ENCODE results near the gene PBX1. TPM values are rescaled to one million over a fixed set of nuclear protein-coding genes. Genes with fewer than 3 reads are reported as not detected.

PBX1 gene
- polyA plus RNA-seq, 3 donors, result 0.07 TPM; not detected in 2

DNA sequence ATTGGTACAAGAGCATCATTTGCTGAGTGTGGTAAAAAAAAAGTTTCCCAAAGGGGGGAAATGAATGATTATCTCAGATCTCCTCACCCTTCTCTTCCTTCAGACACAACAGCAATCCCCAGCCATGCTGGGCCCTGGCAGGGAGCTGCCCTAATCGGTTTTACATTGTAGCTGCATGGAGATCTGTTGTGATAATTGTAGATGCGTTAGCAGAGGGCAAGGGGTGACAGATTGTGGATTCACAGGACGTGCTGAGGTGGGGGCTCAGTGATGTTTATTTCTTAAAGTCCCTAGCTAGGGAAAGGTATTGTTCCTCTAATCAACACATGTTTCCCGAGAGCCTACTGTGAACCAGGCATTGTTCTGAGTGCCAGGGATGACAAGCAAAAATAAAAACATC, 304.1 kb downstream of the PBX1 start:
- peaks cover 0 to 11% (median 3%) of the 10 kb centered on the region in 7 donors for H3K9me3 Mint-ChIP-seq
- 100% methylated on average over 1 of the region's 4 CpGs for WGBS (ENCODE audit: insufficient coverage)
- Histone ChIP-seq H3K27me3 (ENCODE audit: control insufficient read depth in 2 of 2, insufficient read depth in 2 of 2, low read length in 2 of 2) (no peaks in the 10 kb centered on the region), H3K9me3 (replicated peaks in 1 of 2; ENCODE audit: control insufficient read depth in 1 of 2, insufficient read depth in 1 of 2, low read length in 2 of 2) (no peaks in the 10 kb centered on the region), H3K27ac (ENCODE audit: low read depth in 1 of 2, low read length in 2 of 2) (no peak overlapping the region), H3K9ac (ENCODE audit: insufficient read depth, low read length, poor library complexity, severe bottlenecking) (no peak overlapping the region), H3K4me1 (ENCODE audit: control insufficient read depth in 1 of 2, insufficient read depth in 2 of 2, low read length in 2 of 2) (no peaks in the 10 kb centered on the region), H4K20me1 (ENCODE audit: insufficient read depth, low read length) (no peaks in the 10 kb centered on the region), H3K4me3 (replicated peaks in 1 of 3; ENCODE audit: low read depth in 2 of 3, low read length in 3 of 3) (no peak overlapping the region), H3K4me2 (replicated peaks; ENCODE audit: extremely low read depth, low read length, poor library complexity, severe bottlenecking) (no peak overlapping the region), H3K79me2 (ENCODE audit: insufficient read depth, low read length) (no peaks in the 10 kb centered on the region), H2AFZ (ENCODE audit: insufficient read depth, low read depth, low read length, poor library complexity, severe bottlenecking) (no peak overlapping the region), H3K36me3 (replicated peaks in 1 of 2; ENCODE audit: control insufficient read depth in 1 of 2, insufficient read depth in 2 of 2, low read length in 2 of 2) (no peaks in the 10 kb centered on the region)
- intact Hi-C loops (cut with micrococcal nuclease), result no loop called here
- no peak for DNase-seq
- no peaks in the 10 kb centered on the region for H3K4me1 Mint-ChIP-seq
- TF ChIP-seq, protein P1, sequence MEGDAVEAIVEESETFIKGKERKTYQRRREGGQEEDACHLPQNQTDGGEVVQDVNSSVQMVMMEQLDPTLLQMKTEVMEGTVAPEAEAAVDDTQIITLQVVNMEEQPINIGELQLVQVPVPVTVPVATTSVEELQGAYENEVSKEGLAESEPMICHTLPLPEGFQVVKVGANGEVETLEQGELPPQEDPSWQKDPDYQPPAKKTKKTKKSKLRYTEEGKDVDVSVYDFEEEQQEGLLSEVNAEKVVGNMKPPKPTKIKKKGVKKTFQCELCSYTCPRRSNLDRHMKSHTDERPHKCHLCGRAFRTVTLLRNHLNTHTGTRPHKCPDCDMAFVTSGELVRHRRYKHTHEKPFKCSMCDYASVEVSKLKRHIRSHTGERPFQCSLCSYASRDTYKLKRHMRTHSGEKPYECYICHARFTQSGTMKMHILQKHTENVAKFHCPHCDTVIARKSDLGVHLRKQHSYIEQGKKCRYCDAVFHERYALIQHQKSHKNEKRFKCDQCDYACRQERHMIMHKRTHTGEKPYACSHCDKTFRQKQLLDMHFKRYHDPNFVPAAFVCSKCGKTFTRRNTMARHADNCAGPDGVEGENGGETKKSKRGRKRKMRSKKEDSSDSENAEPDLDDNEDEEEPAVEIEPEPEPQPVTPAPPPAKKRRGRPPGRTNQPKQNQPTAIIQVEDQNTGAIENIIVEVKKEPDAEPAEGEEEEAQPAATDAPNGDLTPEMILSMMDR (IDR thresholded peaks at IDR 0.05), result no peak
- H3K27me3 Mint-ChIP-seq (ENCODE audit: low read depth in 3 of 3), result peaks cover 0 to 1% (median 0%) of the 10 kb centered on the region in 3 donors
- H3K36me3 Mint-ChIP-seq, result no peaks in the 10 kb centered on the region
- no peak overlapping the region for H3K4me3 Mint-ChIP-seq
- no peak overlapping the region for H3K27ac Mint-ChIP-seq

DNA sequence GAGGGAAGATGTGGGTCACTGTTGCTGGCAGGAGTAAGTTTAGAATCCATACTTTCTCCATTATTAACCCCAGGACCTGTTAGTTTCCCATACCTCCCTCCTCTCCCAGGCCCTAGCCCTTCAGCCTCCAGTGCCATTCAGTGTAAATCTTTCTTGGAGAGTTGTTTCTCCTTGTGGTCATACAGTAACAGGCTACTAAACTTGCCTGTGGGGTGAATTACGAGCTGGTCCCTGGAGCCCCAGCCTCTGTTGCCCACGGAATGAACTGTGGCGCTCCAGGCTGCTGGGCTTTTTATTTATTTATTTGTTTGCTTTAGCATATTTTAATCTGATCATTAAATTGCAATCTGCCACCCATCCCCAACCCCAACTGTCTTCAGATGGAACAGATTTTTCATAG, 305.2 kb downstream of the PBX1 start:
- H4K20me1 ChIP-seq (ENCODE audit: insufficient read depth, low read length), result no peaks in the 10 kb centered on the region
- H3K27ac Mint-ChIP-seq, result no peak overlapping the region
- no peaks in the 10 kb centered on the region for H3K4me1 Mint-ChIP-seq
- H3K4me1 ChIP-seq (ENCODE audit: control insufficient read depth in 1 of 2, insufficient read depth in 2 of 2, low read length in 2 of 2), result no peaks in the 10 kb centered on the region
- TF ChIP-seq, protein P1 (IDR thresholded peaks at IDR 0.05), result no peak
- H3K4me3 ChIP-seq (replicated peaks in 1 of 3; ENCODE audit: low read depth in 2 of 3, low read length in 3 of 3), result no peak overlapping the region
- H3K9me3 Mint-ChIP-seq, result peaks cover 0 to 17% (median 3%) of the 10 kb centered on the region in 7 donors
- no peaks in the 10 kb centered on the region for H3K36me3 ChIP-seq (replicated peaks in 1 of 2; ENCODE audit: control insufficient read depth in 1 of 2, insufficient read depth in 2 of 2, low read length in 2 of 2)
- no peaks in the 10 kb centered on the region for H3K79me2 ChIP-seq (ENCODE audit: insufficient read depth, low read length)
- no peaks in the 10 kb centered on the region for H3K27me3 ChIP-seq (ENCODE audit: control insufficient read depth in 2 of 2, insufficient read depth in 2 of 2, low read length in 2 of 2)
- no peak overlapping the region for H3K9ac ChIP-seq (ENCODE audit: insufficient read depth, low read length, poor library complexity, severe bottlenecking)
- no peaks in the 10 kb centered on the region for H3K36me3 Mint-ChIP-seq
- no peak overlapping the region for H3K27ac ChIP-seq (ENCODE audit: low read depth in 1 of 2, low read length in 2 of 2)
- no peak overlapping the region for H3K4me2 ChIP-seq (replicated peaks; ENCODE audit: extremely low read depth, low read length, poor library complexity, severe bottlenecking)
- no CpG with 5 or more reads among the region's 3 CpGs for WGBS (ENCODE audit: insufficient coverage)
- intact Hi-C loops (cut with micrococcal nuclease), result no loop called here
- H3K4me3 Mint-ChIP-seq, result no peak overlapping the region
- no peaks in the 10 kb centered on the region for H3K9me3 ChIP-seq (replicated peaks in 1 of 2; ENCODE audit: control insufficient read depth in 1 of 2, insufficient read depth in 1 of 2, low read length in 2 of 2)
- no peak for DNase-seq
- H3K27me3 Mint-ChIP-seq (ENCODE audit: low read depth in 3 of 3), result peaks cover 0 to 1% (median 0%) of the 10 kb centered on the region in 3 donors
- no peak overlapping the region for H2AFZ ChIP-seq (ENCODE audit: insufficient read depth, low read depth, low read length, poor library complexity, severe bottlenecking)

Measured in CD14-positive monocyte (primary cell).